OCI-LY3 (cell line): ENCODE measurements around the gene PPP1R2.
A peak's percentile ranks its signal among the peaks of the same experiment; 100 is the strongest.

Source experiments
- H2AFZ ChIP-seq: fragments of 200-600, 300-600 bp; shearing (Covaris generic); 2 replicates; pipeline ENCODE4 v1.6.0; 2014; ENCODE audit warnings: antibody characterized with exemption, low read depth, low read length
- H3K27ac ChIP-seq: fragments of 200-600, 300-600 bp; sonication (generic); 2 replicates; pipeline ENCODE4 v1.5.1; 2014; ENCODE audit warnings: mild to moderate bottlenecking, low read length, moderate library complexity, mixed read lengths
- H3K27me3 ChIP-seq: fragments of 200-600, 300-600 bp; sonication (generic); 2 replicates; pipeline ENCODE4 v1.6.1; 2014; ENCODE audit warnings: low read depth, low read length, mixed read lengths
- H3K36me3 ChIP-seq: fragments of 200-600, 300-600 bp; sonication (generic); replicated peaks from 2 replicates; pipeline ENCODE3; 2014; ENCODE audit warnings: low read depth, low read length, mixed read lengths
- H3K4me1 ChIP-seq: fragments of 300-600, 200-600 bp; sonication (generic); 2 replicates; pipeline ENCODE4 v1.6.1; 2014; ENCODE audit warnings: low read length, mixed read lengths
- H3K4me2 ChIP-seq: fragments of 200-600, 300-600 bp; sonication (generic); 2 replicates; pipeline ENCODE4 v1.6.1; 2014; ENCODE audit warnings: low read length, mixed read lengths
- H3K4me3 ChIP-seq: fragments of 300-600, 200-600 bp; sonication (generic); 2 replicates; pipeline ENCODE4 v1.5.1; 2014; ENCODE audit warnings: antibody characterized with exemption, mild to moderate bottlenecking, low read length, moderate library complexity
- H3K79me2 ChIP-seq: fragments of 300-600, 200-600 bp; shearing (Covaris generic); 2 replicates; pipeline ENCODE4 v1.6.1; 2014; ENCODE audit warnings: mild to moderate bottlenecking, low read length, mixed read lengths
- H3K9ac ChIP-seq: fragments of 300-600, 200-600 bp; shearing (Covaris generic); 2 replicates; pipeline ENCODE4 v1.6.0; 2014; ENCODE audit warnings: mild to moderate bottlenecking, low read length, moderate library complexity
- H3K9me3 ChIP-seq: fragments of 200-600, 300-600 bp; shearing (Covaris generic); 2 replicates; pipeline ENCODE4 v1.6.1; 2014; ENCODE audit warnings: low read length, mixed read lengths; ENCODE audit not compliant: insufficient read depth
- H4K20me1 ChIP-seq: fragments of 200-600, 300-600 bp; sonication (generic); 2 replicates; pipeline ENCODE4 v1.6.1; 2016; ENCODE audit warnings: low read length, mixed read lengths; ENCODE audit not compliant: insufficient read depth
- EZH2phosphoT487 ChIP-seq: fragments of 200-600 bp; shearing (Covaris generic); IDR thresholded peaks from 2 replicates; pipeline ENCODE4 v1.6.1; 2018; ENCODE audit warnings: antibody characterized with exemption, mixed run types, low read depth
- TF ChIP-seq, protein P1 (sequence below): fragments of 200-600, 300-600 bp; sonication (generic); IDR thresholded peaks from 2 replicates; pipeline ENCODE4 v1.5.1; 2014; ENCODE audit warnings: antibody characterized with exemption, low read length, low read depth

Gene PPP1R2

GRCh38 chr3:195587824-195588223 lies 44.7 kb upstream of the PPP1R2 start:
- Histone ChIP-seq H3K9me3 (no peaks in the 10 kb centered on the region; the same call in 1 of the 2 replicates), H3K9ac (no peak overlapping the region), H3K4me3 (no peak overlapping the region), H3K4me1 (0 out of 2 replicates have a peak, but pooled peaks cover 3% of the 10 kb centered on the region), H3K27ac (no peak overlapping the region), H3K27me3 (peaks cover 22% of the 10 kb centered on the region), H2AFZ (no peak overlapping the region), H3K36me3 (no peaks in the 10 kb centered on the region), H4K20me1 (no peaks in the 10 kb centered on the region), H3K79me2 (no peaks in the 10 kb centered on the region), H3K4me2 (0 out of 2 replicates have a peak overlapping the region, but pooled peaks have one; percentile 9)
- TF ChIP-seq, protein P1, sequence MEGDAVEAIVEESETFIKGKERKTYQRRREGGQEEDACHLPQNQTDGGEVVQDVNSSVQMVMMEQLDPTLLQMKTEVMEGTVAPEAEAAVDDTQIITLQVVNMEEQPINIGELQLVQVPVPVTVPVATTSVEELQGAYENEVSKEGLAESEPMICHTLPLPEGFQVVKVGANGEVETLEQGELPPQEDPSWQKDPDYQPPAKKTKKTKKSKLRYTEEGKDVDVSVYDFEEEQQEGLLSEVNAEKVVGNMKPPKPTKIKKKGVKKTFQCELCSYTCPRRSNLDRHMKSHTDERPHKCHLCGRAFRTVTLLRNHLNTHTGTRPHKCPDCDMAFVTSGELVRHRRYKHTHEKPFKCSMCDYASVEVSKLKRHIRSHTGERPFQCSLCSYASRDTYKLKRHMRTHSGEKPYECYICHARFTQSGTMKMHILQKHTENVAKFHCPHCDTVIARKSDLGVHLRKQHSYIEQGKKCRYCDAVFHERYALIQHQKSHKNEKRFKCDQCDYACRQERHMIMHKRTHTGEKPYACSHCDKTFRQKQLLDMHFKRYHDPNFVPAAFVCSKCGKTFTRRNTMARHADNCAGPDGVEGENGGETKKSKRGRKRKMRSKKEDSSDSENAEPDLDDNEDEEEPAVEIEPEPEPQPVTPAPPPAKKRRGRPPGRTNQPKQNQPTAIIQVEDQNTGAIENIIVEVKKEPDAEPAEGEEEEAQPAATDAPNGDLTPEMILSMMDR = no peak
- TF ChIP-seq EZH2phosphoT487 = no peak

DNA sequence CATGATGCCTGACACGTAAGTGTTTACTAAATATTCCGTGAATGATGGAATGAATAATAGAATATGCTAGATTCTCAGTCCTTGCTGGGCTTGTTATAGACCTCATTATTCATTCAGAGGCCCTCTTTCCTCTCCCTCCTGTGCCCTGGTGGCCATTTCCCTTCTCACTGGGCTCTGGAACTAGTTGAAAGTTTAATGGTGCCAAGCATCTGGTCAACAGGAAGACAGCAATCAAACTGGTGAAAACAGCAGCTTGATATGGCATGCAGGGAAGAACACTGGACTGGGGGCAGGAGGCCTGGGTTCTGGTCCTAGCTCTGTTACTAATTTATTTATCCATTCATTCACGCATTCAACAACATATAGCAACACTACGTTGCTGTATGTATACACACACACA lies 44.3 kb upstream of the PPP1R2 start:
- Histone ChIP-seq H4K20me1 (no peaks in the 10 kb centered on the region), H2AFZ (no peak overlapping the region), H3K4me2 (no peak overlapping the region), H3K9me3 (no peaks in the 10 kb centered on the region; the same call in 1 of the 2 replicates), H3K36me3 (no peaks in the 10 kb centered on the region), H3K4me3 (no peak overlapping the region), H3K27me3 (peaks cover 22% of the 10 kb centered on the region), H3K79me2 (no peaks in the 10 kb centered on the region), H3K9ac (no peak overlapping the region), H3K4me1 (0 out of 2 replicates have a peak, but pooled peaks cover 3% of the 10 kb centered on the region), H3K27ac (no peak overlapping the region)
- TF ChIP-seq, protein P1 = no peak
- TF ChIP-seq EZH2phosphoT487 = no peak

DNA sequence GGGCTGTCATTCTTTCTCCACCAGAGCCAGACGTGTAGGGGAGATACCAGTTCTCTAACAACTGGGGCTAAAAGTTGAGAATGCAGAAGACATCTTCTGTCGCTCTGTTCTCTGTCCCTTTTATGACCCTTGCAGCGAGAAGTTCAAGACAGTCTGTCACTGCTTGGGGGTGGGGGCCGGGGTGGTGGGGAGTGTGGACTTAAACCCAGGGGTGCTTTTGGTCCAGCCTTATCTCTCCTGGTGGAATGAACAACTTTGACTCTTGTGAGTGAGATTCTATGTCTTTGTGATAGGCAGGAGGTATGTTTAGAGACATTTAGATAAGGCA lies 41.4 kb upstream of the PPP1R2 start:
- no peak overlapping the region for H3K27ac ChIP-seq
- no peaks in the 10 kb centered on the region for H3K36me3 ChIP-seq
- no peak overlapping the region for H3K4me3 ChIP-seq
- H3K79me2 ChIP-seq = no peaks in the 10 kb centered on the region
- 0 out of 2 replicates have a peak, but pooled peaks cover 3% of the 10 kb centered on the region for H3K4me1 ChIP-seq
- no peaks in the 10 kb centered on the region for H4K20me1 ChIP-seq
- H3K4me2 ChIP-seq = no peak overlapping the region
- H3K9me3 ChIP-seq = no peaks in the 10 kb centered on the region; the same call in 1 of the 2 replicates
- H3K9ac ChIP-seq = no peak overlapping the region
- H2AFZ ChIP-seq = no peak overlapping the region
- TF ChIP-seq, protein P1 = no peak
- TF ChIP-seq EZH2phosphoT487 = no peak
- H3K27me3 ChIP-seq = peaks cover 22% of the 10 kb centered on the region

DNA sequence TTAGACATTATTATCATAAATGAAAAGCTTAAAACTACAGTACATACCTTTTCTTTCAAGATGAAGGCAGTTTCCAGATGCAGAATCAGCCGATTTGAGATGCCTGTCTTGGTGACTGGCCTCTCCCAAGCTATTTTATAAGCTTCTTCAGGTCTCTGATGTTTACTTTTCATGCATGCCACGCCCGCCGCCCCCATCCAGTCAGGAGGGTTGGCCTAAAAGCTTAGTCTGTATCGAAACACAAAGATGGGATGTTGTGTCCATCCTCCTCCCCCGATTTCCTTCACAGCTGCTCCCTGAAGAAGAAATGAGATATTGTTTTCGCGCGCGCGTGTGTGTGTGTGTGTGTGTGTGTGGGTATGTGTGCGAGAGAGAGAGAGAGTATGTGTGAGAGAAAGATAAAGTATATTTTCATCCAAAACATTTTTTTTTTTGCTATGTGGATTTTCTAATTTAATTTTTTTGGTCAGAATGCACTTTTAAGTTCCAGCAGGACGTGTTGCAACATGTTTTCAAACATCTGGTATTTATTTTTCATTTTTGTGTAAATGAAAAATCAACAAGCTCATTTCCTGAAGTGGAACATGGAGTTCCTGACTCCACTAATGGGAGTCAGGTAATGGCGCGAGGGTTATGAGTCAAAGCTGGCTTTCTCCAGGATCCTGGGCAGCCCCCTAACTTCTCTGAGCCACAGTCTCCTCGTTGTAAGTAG lies 40.9 kb upstream of the PPP1R2 start, which contains the start of gene APOD:
Gene APOD (minus strand): TSS at position 110 of the 712 bp plus-strand sequence. CDS start 4,479 bp downstream, outside the sequence.
- Histone ChIP-seq H3K9me3 (no peaks in the 10 kb centered on the region; the same call in 1 of the 2 replicates), H3K79me2 (no peaks in the 10 kb centered on the region), H3K4me3 (no peak within 1 kb of the TSS), H4K20me1 (no peaks in the 10 kb centered on the region), H3K4me1 (0 out of 2 replicates have a peak, but pooled peaks cover 3% of the 10 kb centered on the region), H3K36me3 (no peaks in the 10 kb centered on the region), H3K27ac (no peak within 1 kb of the TSS), H3K9ac (no peak within 1 kb of the TSS), H2AFZ (no peak within 1 kb of the TSS), H3K4me2 (no peak within 1 kb of the TSS), H3K27me3 (peaks cover 20% of the 10 kb centered on the region)
- no peak for TF ChIP-seq EZH2phosphoT487
- TF ChIP-seq, protein P1 = no peak
